ENCODE results near the gene TTYH1. TPM values are rescaled to one million over a fixed set of nuclear protein-coding genes. Genes with fewer than 3 reads are reported as not detected.
"Not testable (repeated sequence)": the region's sequence is repeated elsewhere in the genome, so short reads cannot be mapped to it uniquely, and the experiment has no call there.

The TTYH1 gene
- total RNA-seq, 3 donors from 2014 or later = 0.55 to 8.7 (median 1.3) TPM

- intact Hi-C loops (cut with DNase I, micrococcal nuclease) = no loop called here
- DNase-seq (no peak), ATAC-seq (peak; percentile 22)
- Histone ChIP-seq H3K4me3 (no peak overlapping the region), H3K9me3 (no peaks in the 10 kb centered on the region), H3K4me1 (ENCODE audit: low read depth) (no peaks in the 10 kb centered on the region), H3K36me3 (ENCODE audit: low read depth) (no peaks in the 10 kb centered on the region)
- TF ChIP-seq CTCF (IDR thresholded peaks at IDR 0.05) = no peak
Observed at GRCh38 chr19:54373781-54374631, 41.3 kb upstream of the TTYH1 start.

GRCh38 chr19:54375181-54375938 is 39.9 kb upstream of the TTYH1 start:
- H3K36me3 ChIP-seq (ENCODE audit: low read depth); H3K4me1 ChIP-seq (ENCODE audit: low read depth); H3K4me3 ChIP-seq; DNase-seq; H3K9me3 ChIP-seq; intact Hi-C loops (cut with DNase I, micrococcal nuclease): not testable (repeated sequence)
- ATAC-seq = peak; percentile 24

- Histone ChIP-seq H3K4me3 (no peak overlapping the region), H3K9me3 (no peaks in the 10 kb centered on the region), H3K36me3 (ENCODE audit: low read depth) (no peaks in the 10 kb centered on the region), H3K4me1 (ENCODE audit: low read depth) (no peaks in the 10 kb centered on the region)
- no peak for ATAC-seq
- TF ChIP-seq CTCF (IDR thresholded peaks at IDR 0.05) = no peak
- intact Hi-C loops (cut with DNase I, micrococcal nuclease) = no loop called here
- DNase-seq = no peak
Observed at GRCh38 chr19:54376610-54377285, 38.5 kb upstream of the TTYH1 start.

- no peak for ATAC-seq
- H3K4me3 ChIP-seq = no peak overlapping the region
- intact Hi-C loops (cut with DNase I, micrococcal nuclease) = no loop called here
- no peaks in the 10 kb centered on the region for H3K9me3 ChIP-seq
- no peak for DNase-seq
- H3K36me3 ChIP-seq (ENCODE audit: low read depth) = no peaks in the 10 kb centered on the region
- H3K4me1 ChIP-seq (ENCODE audit: low read depth) = no peaks in the 10 kb centered on the region
- TF ChIP-seq CTCF (IDR thresholded peaks at IDR 0.05) = no peak
Observed at GRCh38 chr19:54379187-54379678, 36.0 kb upstream of the TTYH1 start.

GRCh38 chr19:54380897-54381296 is 34.4 kb upstream of the TTYH1 start:
- TF ChIP-seq CTCF (IDR thresholded peaks at IDR 0.05) = no peak
- ATAC-seq (no peak), DNase-seq (no peak)
- no peaks in the 10 kb centered on the region for H3K9me3 ChIP-seq
- intact Hi-C loops (cut with DNase I, micrococcal nuclease) = no loop called here
- H3K4me3 ChIP-seq = no peak overlapping the region
- no peaks in the 10 kb centered on the region for H3K36me3 ChIP-seq (ENCODE audit: low read depth)
- H3K4me1 ChIP-seq (ENCODE audit: low read depth) = no peaks in the 10 kb centered on the region

- H3K36me3 ChIP-seq (ENCODE audit: low read depth); ATAC-seq; H3K9me3 ChIP-seq; intact Hi-C loops (cut with DNase I, micrococcal nuclease); DNase-seq; H3K4me3 ChIP-seq; H3K4me1 ChIP-seq (ENCODE audit: low read depth): not testable (repeated sequence)
Observed at GRCh38 chr19:54382041-54382440, 33.2 kb upstream of the TTYH1 start.
